Stomach (tissue), 4 donors: Measurements from ENCODE around the gene ADCY4.

Source experiments
- POLR2A ChIP-seq, 4 donors: fragments of 450-650 bp; IDR thresholded peaks; one replicate each; pipeline ENCODE4 v1.6.1; 2016; ENCODE audit warnings: antibody characterized with exemption in 4 of 4, control low read depth in 2 of 4, mild to moderate bottlenecking in 1 of 4, moderate library complexity in 1 of 4
- TF ChIP-seq, protein P1 (sequence below), 7 experiments: fragments of 450-650 bp in 4 of 7; fragments of 200-600 bp in 3 of 7; sonication (generic) in 3 of 7; IDR thresholded peaks; one replicate each; pipeline ENCODE4 v1.5.1; 2016 to 2019; ENCODE audit warnings: antibody characterized with exemption in 7 of 7, control low read depth in 2 of 7, mild to moderate bottlenecking in 1 of 7

DNA sequence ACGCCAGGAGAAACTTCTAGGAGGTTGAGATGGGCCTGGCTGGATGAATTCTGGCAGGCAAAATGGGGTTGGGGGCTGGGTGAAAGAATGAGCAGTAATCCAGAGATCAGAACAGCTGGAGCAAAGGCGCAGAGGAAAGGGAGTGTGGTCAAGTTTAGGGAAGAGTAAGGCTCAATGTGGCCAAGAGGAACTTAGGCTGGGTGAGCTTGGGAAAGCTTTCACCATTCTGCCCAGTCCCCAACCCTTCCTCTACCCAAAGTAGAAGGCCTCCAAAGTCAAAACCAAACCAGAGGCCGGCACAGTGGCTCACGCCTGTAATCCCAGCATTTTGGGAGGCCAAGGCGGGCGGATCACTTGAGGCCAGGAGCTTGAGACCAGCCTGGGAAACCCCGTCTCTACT lies 53.2 kb downstream of the ADCY4 start:
- TF ChIP-seq, protein P1, sequence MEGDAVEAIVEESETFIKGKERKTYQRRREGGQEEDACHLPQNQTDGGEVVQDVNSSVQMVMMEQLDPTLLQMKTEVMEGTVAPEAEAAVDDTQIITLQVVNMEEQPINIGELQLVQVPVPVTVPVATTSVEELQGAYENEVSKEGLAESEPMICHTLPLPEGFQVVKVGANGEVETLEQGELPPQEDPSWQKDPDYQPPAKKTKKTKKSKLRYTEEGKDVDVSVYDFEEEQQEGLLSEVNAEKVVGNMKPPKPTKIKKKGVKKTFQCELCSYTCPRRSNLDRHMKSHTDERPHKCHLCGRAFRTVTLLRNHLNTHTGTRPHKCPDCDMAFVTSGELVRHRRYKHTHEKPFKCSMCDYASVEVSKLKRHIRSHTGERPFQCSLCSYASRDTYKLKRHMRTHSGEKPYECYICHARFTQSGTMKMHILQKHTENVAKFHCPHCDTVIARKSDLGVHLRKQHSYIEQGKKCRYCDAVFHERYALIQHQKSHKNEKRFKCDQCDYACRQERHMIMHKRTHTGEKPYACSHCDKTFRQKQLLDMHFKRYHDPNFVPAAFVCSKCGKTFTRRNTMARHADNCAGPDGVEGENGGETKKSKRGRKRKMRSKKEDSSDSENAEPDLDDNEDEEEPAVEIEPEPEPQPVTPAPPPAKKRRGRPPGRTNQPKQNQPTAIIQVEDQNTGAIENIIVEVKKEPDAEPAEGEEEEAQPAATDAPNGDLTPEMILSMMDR (IDR thresholded peaks at IDR 0.05): no peak
- TF ChIP-seq POLR2A (IDR thresholded peaks at IDR 0.05): no peak
